Endodermal cell (in vitro differentiated cells): ENCODE results near the gene SMURF2. TPM values are rescaled to one million over a fixed set of nuclear protein-coding genes. Genes with fewer than 3 reads are reported as not detected.

Experiments used
- DNase-seq: peaks from one replicate; pipeline ENCODE4 v3.0.0-alpha.2; 2017
- H3K27ac ChIP-seq: 2 replicates; pipeline ENCODE4 v1.5.1; 2013; ENCODE audit warnings: mild to moderate bottlenecking, low read depth, low read length, moderate library complexity
- H3K27me3 ChIP-seq: 2 replicates; pipeline ENCODE4 v1.6.1; 2013; ENCODE audit warnings: mild to moderate bottlenecking, low read length, moderate library complexity; ENCODE audit not compliant: insufficient read depth, control insufficient read depth, poor library complexity, severe bottlenecking
- H3K36me3 ChIP-seq: 2 replicates; pipeline ENCODE4 v1.7.0; 2013; ENCODE audit warnings: mild to moderate bottlenecking, low read length, moderate library complexity; ENCODE audit not compliant: control insufficient read depth, insufficient read depth
- H3K4me1 ChIP-seq: one replicate; pipeline ENCODE4 v1.7.0; 2013; ENCODE audit warnings: low read length; ENCODE audit not compliant: control insufficient read depth, insufficient read depth
- H3K4me3 ChIP-seq: 2 replicates; pipeline ENCODE4 v1.5.1; 2013; ENCODE audit warnings: mild to moderate bottlenecking, low read length, moderate library complexity
- H3K9ac ChIP-seq: 2 replicates; pipeline ENCODE4 v1.6.1; 2013; ENCODE audit warnings: mild to moderate bottlenecking, low read length, moderate library complexity; ENCODE audit not compliant: poor library complexity, severe bottlenecking; ENCODE audit errors: extremely low read depth
- H3K9me3 ChIP-seq: 2 replicates; pipeline ENCODE4 v1.6.1; 2013; ENCODE audit warnings: mild to moderate bottlenecking, low read length, moderate library complexity; ENCODE audit not compliant: control insufficient read depth
- H3K27ac Mint-ChIP-seq: 2 replicates; pipeline ENCODE4 v1.8.0; 2020; ENCODE audit warnings: mixed read lengths
- H3K27me3 Mint-ChIP-seq: 2 replicates; pipeline ENCODE4 v1.8.0; 2021; ENCODE audit warnings: mild to moderate bottlenecking, mixed read lengths; ENCODE audit not compliant: insufficient read depth
- H3K36me3 Mint-ChIP-seq: 2 replicates; pipeline ENCODE4 v1.8.0; 2020; ENCODE audit warnings: low read depth, mixed read lengths
- H3K4me1 Mint-ChIP-seq: 2 replicates; pipeline ENCODE4 v1.8.0; 2020; ENCODE audit warnings: mixed read lengths
- H3K4me3 Mint-ChIP-seq: 2 replicates; pipeline ENCODE4 v1.8.0; 2020; ENCODE audit warnings: mild to moderate bottlenecking, moderate library complexity, mixed read lengths
- H3K9me3 Mint-ChIP-seq: 2 replicates; pipeline ENCODE4 v1.8.0; 2020; ENCODE audit warnings: mild to moderate bottlenecking, mixed read lengths
- WGBS, 2 experiments: methylation state at CpG; one replicate each; pipeline versions ENCODE4 v1.1.5 to v1.1.7; 2013; ENCODE audit warnings: missing lambda C conversion rate in 2 of 2, mixed read lengths in 1 of 2; ENCODE audit not compliant: insufficient coverage in 1 of 2, insufficient read length in 1 of 2; 5-methylcytosine and 5-hydroxymethylcytosine counted together
- total RNA-seq, 2 donors: library from RNA; stranded (reverse); fragmentation: NEBNext Ultra II Directional in 1 of 2; extraction: Animal tissue kit (Norgen Biotek cat#: 25700) in 1 of 2; gene quantifications; 2 replicates in 1 of 2; 3 replicates in 1 of 2; pipeline ENCODE4 v1.2.1, GENCODE V29; 2021
- TF ChIP-seq, protein P1 (sequence below): fragments of 200-600 bp; sonication (generic); conservative IDR thresholded peaks from 2 replicates; pipeline ENCODE4 v1.5.0; 2021; ENCODE audit warnings: antibody characterized with exemption, mild to moderate bottlenecking

Gene SMURF2
- total RNA-seq, 2 donors from 2014 or later: 33.6 to 34.1 TPM

DNA sequence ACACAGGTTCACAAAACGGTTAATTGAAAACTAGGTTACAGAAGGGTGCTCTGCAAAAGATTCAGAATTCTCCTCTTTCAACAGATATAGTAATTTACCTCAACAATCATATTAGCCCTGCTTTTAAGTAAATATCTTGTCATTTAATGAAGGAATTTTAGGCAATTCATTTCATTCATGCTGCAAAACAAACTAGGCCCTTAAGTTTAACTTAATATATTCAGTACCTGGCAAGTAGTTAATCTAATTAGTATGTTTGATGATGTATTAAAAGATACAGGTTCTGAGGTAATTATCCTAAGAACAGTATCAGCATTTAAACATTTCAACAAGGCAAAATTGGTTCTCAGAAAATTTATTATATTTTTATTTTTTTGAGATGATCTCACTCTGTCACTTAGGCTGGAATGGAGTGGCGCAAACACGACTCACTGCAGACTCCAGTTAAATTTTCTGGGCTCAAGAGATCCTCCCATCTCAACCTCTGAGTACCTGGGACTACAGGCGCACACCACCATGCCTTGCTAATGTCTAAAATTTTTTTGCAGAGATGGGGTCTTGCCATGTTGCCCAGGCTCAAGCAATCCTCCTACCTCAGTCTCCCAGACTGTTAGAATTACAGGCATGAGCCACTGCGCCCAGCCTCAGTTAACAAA is 44.9 kb downstream of the SMURF2 start:
- H3K4me3 Mint-ChIP-seq: no peak overlapping the region
- H3K27me3 ChIP-seq: no peaks in the 10 kb centered on the region
- H3K4me3 ChIP-seq: no peak overlapping the region
- H3K27ac Mint-ChIP-seq: no peak overlapping the region
- H3K9me3 ChIP-seq: no peaks in the 10 kb centered on the region
- H3K36me3 ChIP-seq: no peaks in the 10 kb centered on the region
- no peaks in the 10 kb centered on the region for H3K27me3 Mint-ChIP-seq
- no peak overlapping the region for H3K27ac ChIP-seq
- no peaks in the 10 kb centered on the region for H3K36me3 Mint-ChIP-seq
- H3K9ac ChIP-seq: no peak overlapping the region
- no peaks in the 10 kb centered on the region for H3K4me1 Mint-ChIP-seq
- TF ChIP-seq, protein P1, sequence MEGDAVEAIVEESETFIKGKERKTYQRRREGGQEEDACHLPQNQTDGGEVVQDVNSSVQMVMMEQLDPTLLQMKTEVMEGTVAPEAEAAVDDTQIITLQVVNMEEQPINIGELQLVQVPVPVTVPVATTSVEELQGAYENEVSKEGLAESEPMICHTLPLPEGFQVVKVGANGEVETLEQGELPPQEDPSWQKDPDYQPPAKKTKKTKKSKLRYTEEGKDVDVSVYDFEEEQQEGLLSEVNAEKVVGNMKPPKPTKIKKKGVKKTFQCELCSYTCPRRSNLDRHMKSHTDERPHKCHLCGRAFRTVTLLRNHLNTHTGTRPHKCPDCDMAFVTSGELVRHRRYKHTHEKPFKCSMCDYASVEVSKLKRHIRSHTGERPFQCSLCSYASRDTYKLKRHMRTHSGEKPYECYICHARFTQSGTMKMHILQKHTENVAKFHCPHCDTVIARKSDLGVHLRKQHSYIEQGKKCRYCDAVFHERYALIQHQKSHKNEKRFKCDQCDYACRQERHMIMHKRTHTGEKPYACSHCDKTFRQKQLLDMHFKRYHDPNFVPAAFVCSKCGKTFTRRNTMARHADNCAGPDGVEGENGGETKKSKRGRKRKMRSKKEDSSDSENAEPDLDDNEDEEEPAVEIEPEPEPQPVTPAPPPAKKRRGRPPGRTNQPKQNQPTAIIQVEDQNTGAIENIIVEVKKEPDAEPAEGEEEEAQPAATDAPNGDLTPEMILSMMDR: no peak
- WGBS, 2 experiments: 97 to 100% methylated on average over 4 to 5 of the region's 5 CpGs
- H3K9me3 Mint-ChIP-seq: no peaks in the 10 kb centered on the region
- no peak for DNase-seq
- H3K4me1 ChIP-seq: peaks cover 7% of the 10 kb centered on the region

- Histone ChIP-seq H3K27me3 (no peaks in the 10 kb centered on the region), H3K4me1 (peaks cover 7% of the 10 kb centered on the region), H3K27ac (no peak overlapping the region), H3K9ac (no peak overlapping the region), H3K36me3 (no peaks in the 10 kb centered on the region), H3K9me3 (no peaks in the 10 kb centered on the region), H3K4me3 (no peak overlapping the region)
- TF ChIP-seq, protein P1: no peak
- no peaks in the 10 kb centered on the region for H3K27me3 Mint-ChIP-seq
- 94 to 100% methylated on average over 2 to 3 of the region's 3 CpGs for WGBS, 2 experiments
- no peaks in the 10 kb centered on the region for H3K36me3 Mint-ChIP-seq
- no peak overlapping the region for H3K27ac Mint-ChIP-seq
- no peaks in the 10 kb centered on the region for H3K4me1 Mint-ChIP-seq
- no peak overlapping the region for H3K4me3 Mint-ChIP-seq
- no peak for DNase-seq
- H3K9me3 Mint-ChIP-seq: peaks cover 3% of the 10 kb centered on the region
These were observed 47.0 kb downstream of the SMURF2 start for GRCh38 chr17:64615028-64615677.

DNA sequence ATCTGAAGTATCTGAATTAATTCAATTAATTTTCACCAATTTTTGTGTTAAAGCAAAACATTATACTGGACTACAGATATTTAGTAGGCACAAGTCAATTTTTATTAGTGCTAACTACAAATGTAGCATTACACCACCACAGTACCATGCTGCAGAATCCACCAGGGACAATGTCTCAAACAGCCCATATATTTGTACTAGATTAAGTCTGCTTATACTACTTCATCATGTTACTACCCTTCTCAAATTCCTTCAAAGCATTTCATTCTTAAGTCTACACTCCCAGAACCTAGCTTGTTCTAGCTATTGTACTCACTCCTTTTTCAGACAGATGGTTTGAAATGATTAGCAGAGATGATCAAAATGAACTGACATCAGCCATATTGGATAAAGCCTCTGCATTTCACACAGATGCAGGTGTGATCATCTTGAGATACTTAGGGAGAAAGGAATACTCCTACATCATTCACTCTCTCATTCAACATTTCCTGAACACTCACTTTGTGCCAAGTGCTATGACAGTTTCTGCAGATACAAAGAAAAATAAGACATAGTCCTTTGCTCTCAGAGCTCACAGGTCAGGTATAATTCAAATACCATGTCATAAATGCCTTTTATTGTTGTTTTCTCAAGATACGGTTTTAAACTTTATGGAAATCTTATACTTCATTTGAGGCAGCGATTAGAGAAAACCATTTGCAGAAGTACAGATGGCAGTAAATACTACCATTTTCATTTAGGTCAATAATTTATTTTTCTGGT is 47.7 kb downstream of the SMURF2 start:
- H3K27ac Mint-ChIP-seq: no peak overlapping the region
- no peak overlapping the region for H3K4me3 ChIP-seq

More for the DNA sequence above, 47.7 kb downstream of the SMURF2 start:
- WGBS, 2 experiments: 94% methylated on average over 2 of the region's 2 CpGs; no CpG with 5 or more reads in 1 of the 2 experiments
- peaks cover 4% of the 10 kb centered on the region for H3K9me3 Mint-ChIP-seq
- TF ChIP-seq, protein P1: no peak
- H3K4me3 Mint-ChIP-seq: no peak overlapping the region
- no peaks in the 10 kb centered on the region for H3K36me3 Mint-ChIP-seq
- Histone ChIP-seq H3K9ac (no peak overlapping the region), H3K4me1 (peaks cover under 1% of the 10 kb centered on the region), H3K9me3 (no peaks in the 10 kb centered on the region), H3K27me3 (no peaks in the 10 kb centered on the region), H3K27ac (no peak overlapping the region), H3K36me3 (no peaks in the 10 kb centered on the region)
- no peak for DNase-seq
- no peaks in the 10 kb centered on the region for H3K27me3 Mint-ChIP-seq
- no peaks in the 10 kb centered on the region for H3K4me1 Mint-ChIP-seq
